ENCODE results near the gene TTC7B. TPM values are rescaled to one million over a fixed set of nuclear protein-coding genes. Genes with fewer than 3 reads are reported as not detected.

Gene TTC7B
- total and polyA plus RNA-seq, 2 of the 8 experiments (the other 6 are each of a cell fraction or from before 2014, with no cell fraction given) = 23.7 to 34.0 TPM

GRCh38 chr14:90703841-90704737 lies 112.1 kb downstream of the TTC7B start (continued):
- TF ChIP-seq, protein P1, sequence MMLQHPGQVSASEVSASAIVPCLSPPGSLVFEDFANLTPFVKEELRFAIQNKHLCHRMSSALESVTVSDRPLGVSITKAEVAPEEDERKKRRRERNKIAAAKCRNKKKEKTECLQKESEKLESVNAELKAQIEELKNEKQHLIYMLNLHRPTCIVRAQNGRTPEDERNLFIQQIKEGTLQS (IDR thresholded peaks at IDR 0.05; ENCODE audit: insufficient read depth, low read depth, low read length) = no peak
- no peak for TF ChIP-seq ASH2L (IDR thresholded peaks at IDR 0.05; ENCODE audit: low read length)
- TF ChIP-seq JUN (IDR thresholded peaks at IDR 0.05; ENCODE audit: low read depth, low read length) = no peak
- no peak for TF ChIP-seq PHF8 (conservative IDR thresholded peaks at IDR 0.05; ENCODE audit: low read depth, low read length)
- no peak for TF ChIP-seq POLR2AphosphoS5 (IDR thresholded peaks at IDR 0.05; ENCODE audit: low read depth, low read length)
